ENCODE results near the gene PDXP. TPM values are rescaled to one million over a fixed set of nuclear protein-coding genes. Genes with fewer than 3 reads are reported as not detected.

The PDXP gene
- total and polyA plus RNA-seq, 2 of the 13 experiments (the other 11 are each of a cell fraction or from before 2014, with no cell fraction given): 58.2 to 70.6 TPM

GRCh38 chr22:37658133-37659065, at the start of gene PDXP (continued):
- TF ChIP-seq KMT2A (CRISPR knock-in tag; IDR thresholded peaks at IDR 0.05) (no peak), KDM4B (CRISPR knock-in tag; IDR thresholded peaks at IDR 0.05) (no peak), JDP2 (CRISPR knock-in tag; IDR thresholded peaks at IDR 0.05; ENCODE audit: borderline replicate concordance) (no peak), RFXAP (CRISPR knock-in tag; IDR thresholded peaks at IDR 0.05; ENCODE audit: borderline replicate concordance) (peak; percentile 99), HDAC1 (CRISPR knock-in tag; IDR thresholded peaks at IDR 0.05) (peak; percentile 41), NKX3-1 (CRISPR knock-in tag; IDR thresholded peaks at IDR 0.05) (no peak), BORCS8-MEF2B (CRISPR knock-in tag; IDR thresholded peaks at IDR 0.05) (no peak), SMC3 (IDR thresholded peaks at IDR 0.05; ENCODE audit: low read length) (no peak), ZNF333 (CRISPR knock-in tag; IDR thresholded peaks at IDR 0.05; ENCODE audit: borderline replicate concordance) (no peak), RNF2 (conservative IDR thresholded peaks at IDR 0.05; ENCODE audit: low read depth) (peak; percentile 96), SALL2 (CRISPR knock-in tag; IDR thresholded peaks at IDR 0.05) (no peak), BRD4 (CRISPR knock-in tag; IDR thresholded peaks at IDR 0.05) (0 out of 2 replicates have a peak, but pooled peaks have one; percentile 30), ZNF234 (CRISPR knock-in tag; conservative IDR thresholded peaks at IDR 0.05) (no peak), ZBTB34 (CRISPR knock-in tag; IDR thresholded peaks at IDR 0.05) (no peak), ZNF10 (CRISPR knock-in tag; IDR thresholded peaks at IDR 0.05; ENCODE audit: borderline replicate concordance, low read depth) (no peak), ISX (CRISPR knock-in tag; conservative IDR thresholded peaks at IDR 0.05) (no peak), NFKB2 (CRISPR knock-in tag; IDR thresholded peaks at IDR 0.05; ENCODE audit: borderline replicate concordance) (no peak), RAD51 (IDR thresholded peaks at IDR 0.05; ENCODE audit: borderline replicate concordance) (no peak), BRCA1 (CRISPR knock-in tag; IDR thresholded peaks at IDR 0.05) (no peak; the same call in 1 of the 2 replicates), FOXC1 (CRISPR knock-in tag; IDR thresholded peaks at IDR 0.05; ENCODE audit: borderline replicate concordance) (no peak), TFAP4 (IDR thresholded peaks at IDR 0.05; ENCODE audit: borderline replicate concordance, low read depth) (peak; percentile 78; the same call in 1 of the 2 replicates), IRX3 (CRISPR knock-in tag; IDR thresholded peaks at IDR 0.05; ENCODE audit: borderline replicate concordance, low read depth) (no peak), NR2C2 (CRISPR knock-in tag; IDR thresholded peaks at IDR 0.05; ENCODE audit: borderline replicate concordance) (0 out of 2 replicates have a peak, but pooled peaks have one; percentile 38), ZNF629 (CRISPR knock-in tag; conservative IDR thresholded peaks at IDR 0.05) (no peak), HNF1B (CRISPR knock-in tag; IDR thresholded peaks at IDR 0.05) (0 out of 2 replicates have a peak, but pooled peaks have one; percentile 12), ZNF660 (CRISPR knock-in tag; IDR thresholded peaks at IDR 0.05; ENCODE audit: borderline replicate concordance, low read depth) (no peak)
- TF ChIP-seq, protein P1, sequence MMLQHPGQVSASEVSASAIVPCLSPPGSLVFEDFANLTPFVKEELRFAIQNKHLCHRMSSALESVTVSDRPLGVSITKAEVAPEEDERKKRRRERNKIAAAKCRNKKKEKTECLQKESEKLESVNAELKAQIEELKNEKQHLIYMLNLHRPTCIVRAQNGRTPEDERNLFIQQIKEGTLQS (CRISPR knock-in tag; IDR thresholded peaks at IDR 0.05): no peak

Measured in HepG2 (cell line).